Measurements from ENCODE around the gene ARID3C. TPM values are rescaled to one million over a fixed set of nuclear protein-coding genes. Genes with fewer than 3 reads are reported as not detected.

Gene ARID3C
- total RNA-seq, 1 experiment from 2014 or later = 0.42 TPM

DNA sequence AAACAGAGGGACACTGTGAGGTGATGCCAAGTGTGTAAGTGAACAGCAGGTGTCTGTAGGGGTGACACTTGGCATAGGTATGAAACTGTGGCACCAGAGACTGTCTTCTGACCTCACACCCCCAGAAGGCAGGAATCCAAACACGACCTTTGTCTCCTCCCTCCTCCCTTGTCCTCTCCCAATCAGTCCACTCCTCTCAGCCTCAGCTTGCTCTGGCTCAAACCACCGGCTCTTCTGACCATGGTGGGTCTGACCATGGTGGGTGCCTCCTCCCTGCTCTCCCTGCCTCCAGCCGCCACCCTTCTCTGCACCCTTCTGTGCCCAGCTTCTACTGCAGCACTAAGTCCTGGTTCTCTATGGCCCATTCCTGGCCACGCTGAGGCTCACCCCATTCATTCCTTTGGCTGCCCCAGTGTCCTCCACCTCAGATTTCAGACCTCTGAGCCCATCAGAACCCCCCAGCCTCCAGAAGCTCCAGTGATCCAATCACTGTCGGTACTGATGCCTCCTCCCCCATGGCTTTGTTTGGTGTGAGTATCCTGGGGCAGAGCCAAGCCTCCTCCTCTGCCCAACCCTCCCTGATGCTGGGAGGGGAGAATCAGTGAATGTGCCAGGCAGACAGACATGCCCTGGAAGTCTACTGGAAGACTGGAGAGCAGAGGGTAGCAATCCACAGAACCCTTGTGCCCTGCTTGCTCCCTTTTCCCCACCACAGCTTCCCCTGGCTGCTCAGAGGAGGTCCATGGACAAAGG lies 1.7 kb upstream of the ARID3C start:
- Histone ChIP-seq H3K27me3 (ENCODE audit: insufficient read depth, low read length) (peaks cover 8% of the 10 kb centered on the region; the same call in 1 of the 2 replicates), H3K4me3 (replicated peaks in 1 of 2; ENCODE audit: low read depth in 1 of 2, low read length in 2 of 2) (no peak overlapping the region), H4K20me1 (ENCODE audit: insufficient read depth) (no peaks in the 10 kb centered on the region), H3K4me1 (ENCODE audit: control insufficient read depth in 1 of 2, insufficient read depth in 2 of 2, low read length in 2 of 2) (peaks cover 8 to 38% of the 10 kb centered on the region in 2 experiments), H2AFZ (ENCODE audit: low read depth, low read length, poor library complexity, severe bottlenecking) (no peak overlapping the region), H3K36me3 (ENCODE audit: control insufficient read depth in 1 of 2, insufficient read depth in 2 of 2, low read length in 2 of 2) (peaks cover 0 to 9% of the 10 kb centered on the region in 2 experiments; a peak in 2 of 4 replicates), H3K9me3 (ENCODE audit: control insufficient read depth in 1 of 2, insufficient read depth in 1 of 2, low read depth in 1 of 2, low read length in 2 of 2) (no peaks in the 10 kb centered on the region), H3K27ac (ENCODE audit: low read depth, low read length) (no peak overlapping the region), H3K4me2 (ENCODE audit: low read length) (no peak overlapping the region), H3K79me2 (ENCODE audit: insufficient read depth, low read length) (peaks cover 7% of the 10 kb centered on the region), H3K9ac (ENCODE audit: low read length) (no peak overlapping the region), H3K9me2 (ENCODE audit: insufficient read depth) (no peaks in the 10 kb centered on the region)
- POLR2A ChIA-PET = interaction anchor here (1.5 kb wide), 1 partner anchor 10 kb away, joined by 3 read pairs; the partner anchor contains the start of gene DCTN3
- CTCF ChIA-PET = interaction anchor here (1.9 kb wide), 1 partner anchor 10 kb away, joined by 4 read pairs; the partner anchor contains the start of gene DCTN3
- BruUV-seq (replicated peaks) = no TSS peak
- DNase-seq (ENCODE audit: low read depth, low spot score) (no peak), ATAC-seq (no peak)
- no peak for TF ChIP-seq SP1 (IDR thresholded peaks at IDR 0.05; ENCODE audit: low read depth)
- TF ChIP-seq, protein P1, sequence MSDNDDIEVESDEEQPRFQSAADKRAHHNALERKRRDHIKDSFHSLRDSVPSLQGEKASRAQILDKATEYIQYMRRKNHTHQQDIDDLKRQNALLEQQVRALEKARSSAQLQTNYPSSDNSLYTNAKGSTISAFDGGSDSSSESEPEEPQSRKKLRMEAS (IDR thresholded peaks at IDR 0.05) = no peak
- TF ChIP-seq EZH2phosphoT487 (IDR thresholded peaks at IDR 0.05; ENCODE audit: borderline replicate concordance) = no peak
- TF ChIP-seq ELF1 (IDR thresholded peaks at IDR 0.05; ENCODE audit: borderline replicate concordance, low read depth) = no peak
- no peak for TF ChIP-seq ZNF274 (IDR thresholded peaks at IDR 0.05; ENCODE audit: low read depth, low read length)
- TF ChIP-seq POLR2A (IDR thresholded peaks at IDR 0.05; ENCODE audit: borderline replicate concordance, extremely low read depth, insufficient read depth, insufficient read length) = no peak
- TF ChIP-seq, protein P2, sequence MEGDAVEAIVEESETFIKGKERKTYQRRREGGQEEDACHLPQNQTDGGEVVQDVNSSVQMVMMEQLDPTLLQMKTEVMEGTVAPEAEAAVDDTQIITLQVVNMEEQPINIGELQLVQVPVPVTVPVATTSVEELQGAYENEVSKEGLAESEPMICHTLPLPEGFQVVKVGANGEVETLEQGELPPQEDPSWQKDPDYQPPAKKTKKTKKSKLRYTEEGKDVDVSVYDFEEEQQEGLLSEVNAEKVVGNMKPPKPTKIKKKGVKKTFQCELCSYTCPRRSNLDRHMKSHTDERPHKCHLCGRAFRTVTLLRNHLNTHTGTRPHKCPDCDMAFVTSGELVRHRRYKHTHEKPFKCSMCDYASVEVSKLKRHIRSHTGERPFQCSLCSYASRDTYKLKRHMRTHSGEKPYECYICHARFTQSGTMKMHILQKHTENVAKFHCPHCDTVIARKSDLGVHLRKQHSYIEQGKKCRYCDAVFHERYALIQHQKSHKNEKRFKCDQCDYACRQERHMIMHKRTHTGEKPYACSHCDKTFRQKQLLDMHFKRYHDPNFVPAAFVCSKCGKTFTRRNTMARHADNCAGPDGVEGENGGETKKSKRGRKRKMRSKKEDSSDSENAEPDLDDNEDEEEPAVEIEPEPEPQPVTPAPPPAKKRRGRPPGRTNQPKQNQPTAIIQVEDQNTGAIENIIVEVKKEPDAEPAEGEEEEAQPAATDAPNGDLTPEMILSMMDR (IDR thresholded peaks at IDR 0.05 in 2 of 3, conservative IDR thresholded peaks at IDR 0.05 in 1 of 3; ENCODE audit: borderline replicate concordance in 1 of 3, insufficient read depth in 1 of 3, low read depth in 2 of 3, low read length in 2 of 3) = no peak
- TF ChIP-seq EZH2 (IDR thresholded peaks at IDR 0.05) = no peak
- TF ChIP-seq FOSL1 (IDR thresholded peaks at IDR 0.05; ENCODE audit: low read depth) = no peak
- TF ChIP-seq SIN3A (IDR thresholded peaks at IDR 0.05; ENCODE audit: low read depth) = no peak
- no peak for TF ChIP-seq CEBPB (IDR thresholded peaks at IDR 0.05; ENCODE audit: low read depth)
- TF ChIP-seq CBX3 (IDR thresholded peaks at IDR 0.05; ENCODE audit: low read depth) = no peak
- no peak for TF ChIP-seq TCF7L2 (IDR thresholded peaks at IDR 0.05; ENCODE audit: borderline replicate concordance, extremely low read depth, insufficient read depth, insufficient read length)
- TF ChIP-seq, protein P3, sequence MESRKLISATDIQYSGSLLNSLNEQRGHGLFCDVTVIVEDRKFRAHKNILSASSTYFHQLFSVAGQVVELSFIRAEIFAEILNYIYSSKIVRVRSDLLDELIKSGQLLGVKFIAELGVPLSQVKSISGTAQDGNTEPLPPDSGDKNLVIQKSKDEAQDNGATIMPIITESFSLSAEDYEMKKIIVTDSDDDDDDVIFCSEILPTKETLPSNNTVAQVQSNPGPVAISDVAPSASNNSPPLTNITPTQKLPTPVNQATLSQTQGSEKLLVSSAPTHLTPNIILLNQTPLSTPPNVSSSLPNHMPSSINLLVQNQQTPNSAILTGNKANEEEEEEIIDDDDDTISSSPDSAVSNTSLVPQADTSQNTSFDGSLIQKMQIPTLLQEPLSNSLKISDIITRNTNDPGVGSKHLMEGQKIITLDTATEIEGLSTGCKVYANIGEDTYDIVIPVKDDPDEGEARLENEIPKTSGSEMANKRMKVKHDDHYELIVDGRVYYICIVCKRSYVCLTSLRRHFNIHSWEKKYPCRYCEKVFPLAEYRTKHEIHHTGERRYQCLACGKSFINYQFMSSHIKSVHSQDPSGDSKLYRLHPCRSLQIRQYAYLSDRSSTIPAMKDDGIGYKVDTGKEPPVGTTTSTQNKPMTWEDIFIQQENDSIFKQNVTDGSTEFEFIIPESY (IDR thresholded peaks at IDR 0.05; ENCODE audit: extremely low read depth, insufficient replicate concordance, low read length) = no peak
- TF ChIP-seq, protein P4, sequence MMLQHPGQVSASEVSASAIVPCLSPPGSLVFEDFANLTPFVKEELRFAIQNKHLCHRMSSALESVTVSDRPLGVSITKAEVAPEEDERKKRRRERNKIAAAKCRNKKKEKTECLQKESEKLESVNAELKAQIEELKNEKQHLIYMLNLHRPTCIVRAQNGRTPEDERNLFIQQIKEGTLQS (IDR thresholded peaks at IDR 0.05) = no peak
- TF ChIP-seq SRF (IDR thresholded peaks at IDR 0.05; ENCODE audit: low read depth) = no peak
- RAD21 ChIA-PET (ENCODE audit: low non-redundant PET in 1 of 2, low total read pairs in 2 of 2, uncharacterized antibody in 2 of 2, unreplicated experiment in 2 of 2) = no interaction called here
- intact Hi-C loops (cut with micrococcal nuclease) = no loop called here

All from HCT116 (cell line).